Measurements from ENCODE around the gene TSPAN9. TPM values are rescaled to one million over a fixed set of nuclear protein-coding genes. Genes with fewer than 3 reads are reported as not detected.
A peak's percentile ranks its signal among the peaks of the same experiment; 100 is the strongest.

TSPAN9 gene
- polyA plus RNA-seq, 3 donors: 0.15 to 0.34 (median 0.25) TPM

GRCh38 chr12:3167636-3168035 is 90.5 kb downstream of the TSPAN9 start:
- DNase-seq: no peak
- H3K4me3 Mint-ChIP-seq: no peak overlapping the region
- WGBS (ENCODE audit: insufficient coverage): 97% methylated on average over 3 of the region's 3 CpGs
- Histone ChIP-seq H3K9ac (ENCODE audit: insufficient read depth, low read length, poor library complexity, severe bottlenecking) (no peak overlapping the region), H2AFZ (ENCODE audit: insufficient read depth, low read depth, low read length, poor library complexity, severe bottlenecking) (no peak overlapping the region), H4K20me1 (ENCODE audit: insufficient read depth, low read length) (no peaks in the 10 kb centered on the region), H3K4me2 (replicated peaks; ENCODE audit: extremely low read depth, low read length, poor library complexity, severe bottlenecking) (no peak overlapping the region), H3K36me3 (replicated peaks in 1 of 2; ENCODE audit: control insufficient read depth in 1 of 2, insufficient read depth in 2 of 2, low read length in 2 of 2) (no peaks in the 10 kb centered on the region), H3K4me1 (ENCODE audit: control insufficient read depth in 1 of 2, insufficient read depth in 2 of 2, low read length in 2 of 2) (no peaks in the 10 kb centered on the region), H3K27me3 (ENCODE audit: control insufficient read depth in 2 of 2, insufficient read depth in 2 of 2, low read length in 2 of 2) (no peaks in the 10 kb centered on the region), H3K9me3 (replicated peaks in 1 of 2; ENCODE audit: control insufficient read depth in 1 of 2, insufficient read depth in 1 of 2, low read length in 2 of 2) (no peaks in the 10 kb centered on the region), H3K79me2 (ENCODE audit: insufficient read depth, low read length) (no peaks in the 10 kb centered on the region), H3K27ac (ENCODE audit: low read depth in 1 of 2, low read length in 2 of 2) (no peak overlapping the region), H3K4me3 (replicated peaks in 1 of 3; ENCODE audit: low read depth in 2 of 3, low read length in 3 of 3) (no peak overlapping the region)
- H3K4me1 Mint-ChIP-seq: no peaks in the 10 kb centered on the region
- intact Hi-C loops (cut with micrococcal nuclease): no loop called here
- H3K36me3 Mint-ChIP-seq: no peaks in the 10 kb centered on the region
- no peak for TF ChIP-seq CTCF (IDR thresholded peaks at IDR 0.05)
- H3K9me3 Mint-ChIP-seq: peaks cover 0 to 2% (median 0%) of the 10 kb centered on the region in 7 donors
- H3K27ac Mint-ChIP-seq: no peak overlapping the region
- H3K27me3 Mint-ChIP-seq (ENCODE audit: low read depth in 3 of 3): peaks cover 12 to 28% (median 22%) of the 10 kb centered on the region in 3 donors

GRCh38 chr12:3168223-3169221 is 91.3 kb downstream of the TSPAN9 start:
- Histone ChIP-seq H3K4me2 (replicated peaks; ENCODE audit: extremely low read depth, low read length, poor library complexity, severe bottlenecking) (no peak overlapping the region), H3K9ac (ENCODE audit: insufficient read depth, low read length, poor library complexity, severe bottlenecking) (no peak overlapping the region), H3K4me1 (ENCODE audit: control insufficient read depth in 1 of 2, insufficient read depth in 2 of 2, low read length in 2 of 2) (no peaks in the 10 kb centered on the region), H3K79me2 (ENCODE audit: insufficient read depth, low read length) (no peaks in the 10 kb centered on the region), H3K27me3 (ENCODE audit: control insufficient read depth in 2 of 2, insufficient read depth in 2 of 2, low read length in 2 of 2) (no peaks in the 10 kb centered on the region), H4K20me1 (ENCODE audit: insufficient read depth, low read length) (no peaks in the 10 kb centered on the region), H3K9me3 (replicated peaks in 1 of 2; ENCODE audit: control insufficient read depth in 1 of 2, insufficient read depth in 1 of 2, low read length in 2 of 2) (no peaks in the 10 kb centered on the region), H2AFZ (ENCODE audit: insufficient read depth, low read depth, low read length, poor library complexity, severe bottlenecking) (no peak overlapping the region), H3K36me3 (replicated peaks in 1 of 2; ENCODE audit: control insufficient read depth in 1 of 2, insufficient read depth in 2 of 2, low read length in 2 of 2) (no peaks in the 10 kb centered on the region), H3K27ac (ENCODE audit: low read depth in 1 of 2, low read length in 2 of 2) (no peak overlapping the region), H3K4me3 (replicated peaks in 1 of 3; ENCODE audit: low read depth in 2 of 3, low read length in 3 of 3) (no peak overlapping the region)
- Mint-ChIP-seq H3K27ac (peak overlapping the region in 1 of 7 donors; percentile 22), H3K4me3 (no peak overlapping the region), H3K36me3 (no peaks in the 10 kb centered on the region), H3K27me3 (ENCODE audit: low read depth in 3 of 3) (peaks cover 12 to 32% (median 19%) of the 10 kb centered on the region in 3 donors), H3K9me3 (no peaks in the 10 kb centered on the region), H3K4me1 (no peaks in the 10 kb centered on the region)
- DNase-seq: no peak
- intact Hi-C loops (cut with micrococcal nuclease): no loop called here
- TF ChIP-seq CTCF (IDR thresholded peaks at IDR 0.05): no peak
- WGBS (ENCODE audit: insufficient coverage): 82% methylated on average over 8 of the region's 22 CpGs
